ENCODE data around the gene ORC3. TPM values are rescaled to one million over a fixed set of nuclear protein-coding genes. Genes with fewer than 3 reads are reported as not detected.

Gene ORC3
- total RNA-seq, 2 experiments from 2014 or later = 33.8 to 36.1 TPM

DNA sequence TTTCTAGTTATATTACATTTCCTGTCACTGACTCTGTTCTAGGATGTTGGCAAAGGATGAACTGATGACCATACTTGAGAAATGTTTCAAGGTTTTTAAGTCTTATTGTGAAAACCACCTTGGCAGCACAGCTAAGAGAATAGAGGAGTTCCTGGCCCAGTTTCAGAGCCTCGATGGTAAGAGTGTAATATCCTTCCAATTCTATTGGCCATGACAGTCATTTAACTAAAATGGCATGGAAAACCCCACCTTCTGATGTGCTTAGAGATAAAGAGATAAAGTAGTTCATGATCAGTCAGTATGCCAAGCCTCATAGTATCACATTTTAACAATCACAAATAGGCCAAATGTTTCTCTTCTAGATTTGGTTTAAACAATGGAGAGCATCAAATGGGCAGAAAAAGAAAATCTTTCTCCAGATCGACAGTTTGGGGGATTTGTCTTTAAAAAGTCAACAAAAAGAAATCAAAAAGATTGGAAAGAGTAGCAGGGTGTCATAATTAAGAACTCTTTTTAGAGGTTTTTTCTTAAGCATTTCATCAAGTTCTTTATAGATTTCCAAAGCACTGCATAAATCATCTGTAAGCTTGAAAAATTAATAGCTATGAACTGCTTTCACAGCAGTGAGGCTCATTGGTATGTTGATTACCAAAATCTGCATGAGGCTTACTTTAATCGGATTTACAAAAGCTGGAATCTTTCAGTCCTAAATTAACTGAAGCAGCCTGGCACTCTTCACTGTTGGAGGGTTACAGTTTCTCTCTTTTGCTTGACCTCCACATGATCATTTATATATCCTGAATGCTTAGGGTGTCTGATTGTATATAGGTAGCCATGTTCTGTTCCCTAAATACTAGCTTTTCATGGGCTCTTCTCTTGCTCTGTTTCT is 63.4 kb downstream of the ORC3 start:
- DNase-seq = peak; percentile 30
- Mint-ChIP-seq H3K4me1 (ENCODE audit: low read depth) (peaks cover 20% of the 10 kb centered on the region), H3K9me3 (no peaks in the 10 kb centered on the region), H3K27me3 (ENCODE audit: low read depth) (no peaks in the 10 kb centered on the region), H3K4me3 (no peak overlapping the region), H3K27ac (peak overlapping the region; percentile 69), H3K36me3 (ENCODE audit: low read depth) (peaks cover 34% of the 10 kb centered on the region)
- intact Hi-C loops (cut with micrococcal nuclease) = loop anchor here (1.0 to 5.0 kb wide), 2 partner anchors 45 to 61 kb away; partner anchors contain the start of gene ORC3
- CTCF ChIA-PET = interaction anchor here (0.9 kb wide), 1 partner anchor 16 kb away, joined by 3 read pairs; no protein-coding TSS in a partner anchor

DNA sequence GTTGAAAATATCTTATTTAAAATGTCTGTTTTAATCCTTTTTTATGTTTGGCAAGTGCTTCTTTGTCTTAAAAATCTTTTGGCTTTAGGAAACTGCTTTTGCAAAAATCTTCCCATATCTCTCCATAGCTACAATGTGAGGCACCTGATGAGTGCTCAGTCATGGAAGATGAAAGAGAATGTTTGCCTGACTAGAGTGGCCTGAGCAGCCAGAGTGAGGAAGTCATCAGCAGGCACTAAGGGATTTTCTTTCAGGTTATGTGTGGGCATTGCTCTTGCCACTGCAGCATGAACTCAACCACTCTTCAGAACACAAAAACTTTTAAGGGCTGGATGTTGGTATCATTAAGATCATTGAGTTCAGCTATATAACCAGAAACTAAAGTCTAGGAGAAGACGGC is 64.2 kb downstream of the ORC3 start:
- Mint-ChIP-seq H3K9me3 (no peaks in the 10 kb centered on the region), H3K4me3 (no peak overlapping the region), H3K27me3 (ENCODE audit: low read depth) (no peaks in the 10 kb centered on the region), H3K27ac (no peak overlapping the region), H3K4me1 (ENCODE audit: low read depth) (peaks cover 20% of the 10 kb centered on the region), H3K36me3 (ENCODE audit: low read depth) (peaks cover 40% of the 10 kb centered on the region)
- intact Hi-C loops (cut with micrococcal nuclease) = loop anchor here (5.0 kb wide), 1 partner anchor 62 kb away; the partner anchor contains the start of gene ORC3
- CTCF ChIA-PET = interaction anchor here (0.6 to 0.9 kb wide), 2 partner anchors 9 to 17 kb away, joined by 3 read pairs; no protein-coding TSS in a partner anchor
- no peak for DNase-seq

DNA sequence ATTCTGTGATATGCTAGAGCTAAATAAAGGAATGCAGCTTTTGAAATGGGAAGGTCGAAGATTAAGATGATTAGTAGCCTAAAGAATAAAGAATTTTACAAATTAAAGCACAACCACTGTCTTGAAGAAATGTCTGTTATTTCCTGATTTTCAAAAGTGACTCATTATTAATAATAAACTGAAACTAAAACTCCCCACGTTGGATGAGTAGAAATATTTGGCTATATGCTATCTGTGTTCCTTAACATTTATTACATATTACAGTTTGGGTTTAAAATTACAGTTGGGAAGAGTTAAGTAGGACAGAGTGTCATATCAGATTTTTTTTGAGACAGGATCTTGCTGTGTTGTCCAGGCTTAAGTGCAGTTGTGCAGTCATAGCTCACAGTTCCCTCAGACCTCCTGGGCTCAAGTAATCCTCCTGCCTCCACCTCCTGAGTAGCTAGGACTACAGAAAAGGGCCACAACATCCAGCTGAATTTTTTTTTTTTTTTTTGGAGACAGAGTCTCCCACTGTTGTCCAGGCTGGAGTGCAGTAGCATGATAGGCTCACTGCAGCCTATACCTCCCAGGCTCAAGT is 65.0 kb downstream of the ORC3 start:
- Mint-ChIP-seq H3K4me3 (no peak overlapping the region), H3K36me3 (ENCODE audit: low read depth) (peaks cover 46% of the 10 kb centered on the region), H3K4me1 (ENCODE audit: low read depth) (peaks cover 20% of the 10 kb centered on the region), H3K27me3 (ENCODE audit: low read depth) (no peaks in the 10 kb centered on the region), H3K9me3 (no peaks in the 10 kb centered on the region), H3K27ac (no peak overlapping the region)
- DNase-seq = no peak
- CTCF ChIA-PET = no interaction called here
- intact Hi-C loops (cut with micrococcal nuclease) = loop anchor here (5.0 kb wide), 1 partner anchor 63 kb away; the partner anchor contains the start of gene ORC3

DNA sequence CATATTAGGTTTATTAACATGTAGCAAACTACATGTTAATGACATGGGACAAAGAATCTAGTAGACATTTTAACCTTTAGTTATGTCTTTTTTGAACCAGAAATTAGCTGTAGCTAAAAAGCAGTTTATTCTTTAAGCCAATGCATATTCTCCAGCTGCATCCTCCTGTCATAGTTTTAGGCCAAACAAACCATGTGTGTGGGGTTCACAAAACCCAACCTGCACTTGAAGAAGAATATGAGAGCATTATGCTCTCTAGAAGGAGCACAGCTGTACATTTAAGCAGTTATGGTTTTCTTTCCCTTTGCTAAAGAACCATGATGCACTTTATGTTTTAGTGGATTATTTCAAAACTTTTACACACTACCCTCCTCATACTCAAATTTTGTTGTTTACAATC is 65.9 kb downstream of the ORC3 start:
- CTCF ChIA-PET = interaction anchor here (0.7 kb wide), 1 partner anchor 125 kb away, joined by 3 read pairs; no protein-coding TSS in a partner anchor
- H3K27ac Mint-ChIP-seq = no peak overlapping the region
- H3K4me1 Mint-ChIP-seq (ENCODE audit: low read depth) = peaks cover 20% of the 10 kb centered on the region
- H3K9me3 Mint-ChIP-seq = no peaks in the 10 kb centered on the region
- no peak overlapping the region for H3K4me3 Mint-ChIP-seq
- intact Hi-C loops (cut with micrococcal nuclease) = no loop called here
- no peak for DNase-seq
- H3K27me3 Mint-ChIP-seq (ENCODE audit: low read depth) = no peaks in the 10 kb centered on the region
- H3K36me3 Mint-ChIP-seq (ENCODE audit: low read depth) = peaks cover 46% of the 10 kb centered on the region

DNA sequence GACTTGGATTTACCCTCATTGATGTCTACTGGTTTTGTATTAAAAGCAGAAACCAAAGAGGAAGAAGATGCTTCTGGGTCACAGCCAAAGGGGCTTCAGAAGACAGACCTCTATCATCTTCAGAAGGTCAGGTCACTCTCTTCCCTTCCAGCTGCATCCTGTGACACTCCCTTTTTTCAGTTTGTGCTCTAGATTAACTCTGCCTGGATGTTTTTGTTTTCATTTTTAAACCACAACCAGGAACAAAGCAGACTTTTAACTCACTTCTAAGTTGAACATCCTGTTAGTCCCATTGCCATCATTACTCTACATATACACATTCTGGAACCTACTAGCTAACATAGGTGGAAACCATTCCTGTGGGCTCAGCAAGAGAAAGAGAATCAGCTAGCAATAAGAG is 66.9 kb downstream of the ORC3 start:
- intact Hi-C loops (cut with micrococcal nuclease) = no loop called here
- H3K36me3 Mint-ChIP-seq (ENCODE audit: low read depth) = peaks cover 51% of the 10 kb centered on the region
- no peaks in the 10 kb centered on the region for H3K9me3 Mint-ChIP-seq
- H3K27me3 Mint-ChIP-seq (ENCODE audit: low read depth) = no peaks in the 10 kb centered on the region
- peak overlapping the region; percentile 19 for H3K27ac Mint-ChIP-seq
- CTCF ChIA-PET = interaction anchor here (0.6 kb wide), 1 partner anchor 30 kb away, joined by 5 read pairs; no protein-coding TSS in a partner anchor
- no peak overlapping the region for H3K4me3 Mint-ChIP-seq
- H3K4me1 Mint-ChIP-seq (ENCODE audit: low read depth) = peaks cover 20% of the 10 kb centered on the region
- no peak for DNase-seq

DNA sequence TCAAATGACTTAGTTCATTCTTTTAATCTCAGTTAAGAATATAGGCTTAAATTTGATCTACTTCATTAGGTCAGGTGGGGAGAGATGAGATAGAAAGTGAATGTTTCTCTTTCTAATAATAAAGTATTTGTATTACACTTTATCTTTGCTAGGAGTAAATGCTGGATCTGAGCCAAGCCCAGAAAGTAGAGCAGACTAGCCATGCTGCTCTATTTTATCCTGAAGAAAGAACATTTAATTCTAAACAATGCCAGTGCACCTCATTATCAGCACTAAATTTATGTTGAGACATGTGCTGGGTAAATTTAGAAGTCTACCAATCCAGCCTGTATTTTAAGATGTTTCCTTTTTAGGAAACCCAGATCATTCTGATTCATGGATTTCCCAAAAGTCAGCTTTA is 68.6 kb downstream of the ORC3 start:
- CTCF ChIA-PET = no interaction called here
- Mint-ChIP-seq H3K27ac (no peak overlapping the region), H3K4me3 (no peak overlapping the region), H3K4me1 (ENCODE audit: low read depth) (peaks cover 9% of the 10 kb centered on the region), H3K9me3 (no peaks in the 10 kb centered on the region), H3K36me3 (ENCODE audit: low read depth) (peaks cover 41% of the 10 kb centered on the region), H3K27me3 (ENCODE audit: low read depth) (no peaks in the 10 kb centered on the region)
- intact Hi-C loops (cut with micrococcal nuclease) = no loop called here
- no peak for DNase-seq

DNA sequence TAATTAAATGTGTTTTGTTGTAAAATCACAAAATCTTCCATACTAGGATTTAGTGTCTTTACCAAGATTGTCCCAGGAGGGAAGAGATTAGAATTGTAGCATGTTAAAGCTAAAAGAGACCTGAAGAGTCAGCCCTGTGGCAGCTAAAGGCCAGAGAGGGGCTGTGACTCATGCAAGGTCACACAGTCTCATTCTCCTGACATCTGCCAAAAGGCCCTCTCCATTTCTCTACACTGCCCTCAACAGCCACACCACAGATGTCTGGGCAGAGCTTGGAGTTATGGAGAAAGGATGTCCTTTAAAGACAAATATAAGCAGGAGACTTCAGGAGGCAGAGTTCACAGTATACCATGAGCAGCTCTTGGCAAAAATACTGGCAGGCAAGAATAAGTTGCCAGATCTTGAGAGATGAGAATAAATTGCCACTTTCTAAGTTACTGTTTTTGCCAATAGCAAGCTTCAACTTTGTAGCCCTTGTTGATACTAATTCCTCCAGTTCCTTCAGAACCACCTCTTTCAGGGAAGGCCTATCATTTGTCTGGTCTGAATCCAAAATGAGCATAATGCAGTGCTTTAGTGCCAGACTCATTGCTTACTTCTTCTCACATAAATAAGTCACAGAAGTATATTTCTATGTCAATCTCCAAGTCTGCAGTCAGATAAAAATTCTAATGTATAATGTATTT is 70.4 kb downstream of the ORC3 start:
- Mint-ChIP-seq H3K27me3 (ENCODE audit: low read depth) (no peaks in the 10 kb centered on the region), H3K4me3 (no peak overlapping the region), H3K27ac (no peak overlapping the region), H3K36me3 (ENCODE audit: low read depth) (peaks cover 29% of the 10 kb centered on the region), H3K4me1 (ENCODE audit: low read depth) (peaks cover 9% of the 10 kb centered on the region), H3K9me3 (no peaks in the 10 kb centered on the region)
- no peak for DNase-seq
- intact Hi-C loops (cut with micrococcal nuclease) = no loop called here
- CTCF ChIA-PET = no interaction called here

DNA sequence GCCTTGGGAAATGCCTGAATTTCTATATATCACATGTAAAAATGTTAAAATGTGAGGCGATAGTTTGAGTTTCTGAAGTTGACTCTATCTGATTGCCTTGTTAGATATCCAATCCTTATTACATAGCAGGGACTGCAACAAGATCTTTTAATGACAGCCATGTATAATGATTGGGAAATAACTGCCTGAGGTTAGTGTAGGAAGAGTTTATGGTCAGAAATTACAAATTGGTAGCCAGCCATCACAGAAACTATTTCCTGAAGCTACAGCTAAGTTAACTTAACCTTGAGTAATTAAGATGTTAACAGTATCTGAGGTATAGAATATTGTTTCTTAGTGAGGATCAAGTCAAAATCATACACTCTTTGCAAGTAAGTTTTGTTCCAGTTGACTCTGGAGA is 71.1 kb downstream of the ORC3 start:
- intact Hi-C loops (cut with micrococcal nuclease) = no loop called here
- DNase-seq = no peak
- no peak overlapping the region for H3K4me3 Mint-ChIP-seq
- peaks cover 29% of the 10 kb centered on the region for H3K36me3 Mint-ChIP-seq (ENCODE audit: low read depth)
- CTCF ChIA-PET = interaction anchor here (0.8 kb wide), 1 partner anchor 31 kb away, joined by 3 read pairs; no protein-coding TSS in a partner anchor
- no peaks in the 10 kb centered on the region for H3K9me3 Mint-ChIP-seq
- no peak overlapping the region for H3K27ac Mint-ChIP-seq
- no peaks in the 10 kb centered on the region for H3K27me3 Mint-ChIP-seq (ENCODE audit: low read depth)
- H3K4me1 Mint-ChIP-seq (ENCODE audit: low read depth) = peaks cover 9% of the 10 kb centered on the region

DNA sequence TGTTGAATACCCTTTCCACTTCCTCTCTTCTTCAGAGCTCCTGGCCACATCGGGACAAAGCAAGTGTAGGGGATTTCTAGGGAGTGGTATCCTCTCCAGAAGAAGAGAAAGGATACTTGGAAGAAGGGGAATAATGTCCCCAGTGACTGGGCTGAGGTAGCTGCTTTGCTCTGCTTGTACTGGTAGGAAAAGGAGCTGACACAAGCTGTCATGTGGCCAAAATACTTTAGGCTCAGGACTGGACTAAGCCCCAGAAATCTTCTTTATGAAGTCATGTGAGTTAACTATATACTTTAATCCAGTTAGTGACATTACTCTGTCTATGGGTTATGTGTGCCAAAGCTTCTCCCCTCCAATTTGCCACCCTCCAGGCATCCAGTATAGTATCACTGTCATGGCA is 71.6 kb downstream of the ORC3 start:
- peaks cover 30% of the 10 kb centered on the region for H3K36me3 Mint-ChIP-seq (ENCODE audit: low read depth)

DNA sequence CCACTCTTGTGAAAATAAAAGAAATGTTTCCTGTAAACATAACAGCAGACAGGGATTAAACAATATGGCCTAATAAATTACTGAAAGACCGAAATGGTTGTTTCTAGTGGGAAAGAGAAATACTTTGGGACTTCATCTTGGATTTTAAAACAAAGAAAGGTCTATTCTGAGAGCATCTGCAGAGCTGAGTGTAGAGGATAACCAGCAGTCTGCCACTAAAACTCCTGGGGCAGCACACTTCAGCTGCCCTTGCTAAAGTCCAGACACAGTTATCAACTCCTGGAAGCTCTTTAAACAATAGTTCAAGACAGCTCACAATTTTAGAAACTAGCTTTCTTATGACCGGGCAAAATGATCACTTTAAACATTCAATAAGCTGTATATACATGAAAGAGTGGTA is 73.5 kb downstream of the ORC3 start:
- intact Hi-C loops (cut with micrococcal nuclease) = no loop called here
- H3K9me3 Mint-ChIP-seq = no peaks in the 10 kb centered on the region
- CTCF ChIA-PET = no interaction called here
- H3K27ac Mint-ChIP-seq = no peak overlapping the region
- no peak overlapping the region for H3K4me3 Mint-ChIP-seq
- H3K36me3 Mint-ChIP-seq (ENCODE audit: low read depth) = peaks cover 30% of the 10 kb centered on the region
- H3K27me3 Mint-ChIP-seq (ENCODE audit: low read depth) = no peaks in the 10 kb centered on the region
- no peak for DNase-seq
- H3K4me1 Mint-ChIP-seq (ENCODE audit: low read depth) = peaks cover 2% of the 10 kb centered on the region

More for the DNA sequence above, 71.6 kb downstream of the ORC3 start:
- Mint-ChIP-seq H3K27me3 (ENCODE audit: low read depth) (no peaks in the 10 kb centered on the region), H3K27ac (no peak overlapping the region), H3K9me3 (no peaks in the 10 kb centered on the region), H3K4me1 (ENCODE audit: low read depth) (peaks cover 8% of the 10 kb centered on the region), H3K4me3 (no peak overlapping the region)
- no peak for DNase-seq
- intact Hi-C loops (cut with micrococcal nuclease) = no loop called here
- CTCF ChIA-PET = interaction anchor here (0.8 kb wide), 1 partner anchor 30 kb away, joined by 3 read pairs; no protein-coding TSS in a partner anchor

DNA sequence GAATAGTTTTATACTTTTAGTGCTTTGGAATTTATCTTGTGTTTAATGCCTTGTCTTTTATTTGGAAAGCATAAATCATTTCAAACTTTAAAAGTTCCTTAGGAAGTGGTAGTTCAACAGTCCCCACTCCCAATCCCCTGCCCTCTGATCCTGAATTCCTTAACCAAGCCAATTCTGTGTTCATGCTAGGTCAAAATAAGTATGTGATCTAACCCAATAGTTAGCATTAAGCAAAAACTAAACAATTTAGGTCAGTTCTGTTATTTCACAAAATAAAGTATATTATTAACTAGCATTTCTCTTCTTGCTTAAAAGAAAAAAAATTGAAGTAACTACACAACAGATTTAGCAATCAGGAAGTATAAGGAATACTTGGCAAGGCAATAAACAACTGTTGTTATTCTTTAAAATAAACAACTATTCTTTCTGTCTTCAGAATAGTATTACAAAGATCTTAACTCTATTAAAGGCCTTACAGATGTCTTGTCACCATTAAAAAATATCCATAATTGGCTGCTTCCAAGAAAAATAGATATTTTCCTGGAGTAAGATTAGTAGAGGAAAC is 75.1 kb downstream of the ORC3 start:
- intact Hi-C loops (cut with micrococcal nuclease) = no loop called here
- no peak for DNase-seq
- no peaks in the 10 kb centered on the region for H3K9me3 Mint-ChIP-seq
- CTCF ChIA-PET = no interaction called here
- H3K4me1 Mint-ChIP-seq (ENCODE audit: low read depth) = peaks cover 2% of the 10 kb centered on the region
- peaks cover 25% of the 10 kb centered on the region for H3K36me3 Mint-ChIP-seq (ENCODE audit: low read depth)
- no peaks in the 10 kb centered on the region for H3K27me3 Mint-ChIP-seq (ENCODE audit: low read depth)
- H3K27ac Mint-ChIP-seq = no peak overlapping the region
- H3K4me3 Mint-ChIP-seq = no peak overlapping the region

DNA sequence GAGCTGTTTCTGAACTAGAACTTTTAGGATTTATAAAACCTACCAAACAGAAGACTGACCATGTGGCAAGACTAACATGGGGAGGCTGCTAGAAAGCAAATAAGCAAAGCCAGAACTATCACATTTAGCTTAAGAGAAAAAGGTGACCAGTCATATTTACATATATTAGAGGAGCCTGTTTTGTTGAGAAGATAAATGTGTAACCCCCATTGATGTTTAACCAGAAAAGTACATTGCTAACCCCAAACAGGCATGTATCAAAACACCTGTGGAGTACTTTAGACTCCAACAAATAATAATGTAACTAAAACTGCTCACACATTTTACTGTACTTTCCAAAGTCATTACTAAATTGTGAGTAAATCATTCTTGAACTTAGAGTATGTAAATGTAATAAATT is 77.1 kb downstream of the ORC3 start:
- H3K9me3 Mint-ChIP-seq = no peaks in the 10 kb centered on the region
- H3K4me3 Mint-ChIP-seq = no peak overlapping the region
- no peak for DNase-seq
- peaks cover 9% of the 10 kb centered on the region for H3K4me1 Mint-ChIP-seq (ENCODE audit: low read depth)
- H3K27ac Mint-ChIP-seq = no peak overlapping the region
- CTCF ChIA-PET = interaction anchor here (0.7 kb wide), 1 partner anchor 21 kb away, joined by 3 read pairs; no protein-coding TSS in a partner anchor
- peaks cover 28% of the 10 kb centered on the region for H3K36me3 Mint-ChIP-seq (ENCODE audit: low read depth)
- intact Hi-C loops (cut with micrococcal nuclease) = no loop called here
- no peaks in the 10 kb centered on the region for H3K27me3 Mint-ChIP-seq (ENCODE audit: low read depth)

All from activated naive CD4-positive, alpha-beta T cell treated with anti-CD3 and anti-CD28 coated beads for 36 hours (primary cell).